ENCODE data around the gene SLC38A2.

Gene SLC38A2

DNA sequence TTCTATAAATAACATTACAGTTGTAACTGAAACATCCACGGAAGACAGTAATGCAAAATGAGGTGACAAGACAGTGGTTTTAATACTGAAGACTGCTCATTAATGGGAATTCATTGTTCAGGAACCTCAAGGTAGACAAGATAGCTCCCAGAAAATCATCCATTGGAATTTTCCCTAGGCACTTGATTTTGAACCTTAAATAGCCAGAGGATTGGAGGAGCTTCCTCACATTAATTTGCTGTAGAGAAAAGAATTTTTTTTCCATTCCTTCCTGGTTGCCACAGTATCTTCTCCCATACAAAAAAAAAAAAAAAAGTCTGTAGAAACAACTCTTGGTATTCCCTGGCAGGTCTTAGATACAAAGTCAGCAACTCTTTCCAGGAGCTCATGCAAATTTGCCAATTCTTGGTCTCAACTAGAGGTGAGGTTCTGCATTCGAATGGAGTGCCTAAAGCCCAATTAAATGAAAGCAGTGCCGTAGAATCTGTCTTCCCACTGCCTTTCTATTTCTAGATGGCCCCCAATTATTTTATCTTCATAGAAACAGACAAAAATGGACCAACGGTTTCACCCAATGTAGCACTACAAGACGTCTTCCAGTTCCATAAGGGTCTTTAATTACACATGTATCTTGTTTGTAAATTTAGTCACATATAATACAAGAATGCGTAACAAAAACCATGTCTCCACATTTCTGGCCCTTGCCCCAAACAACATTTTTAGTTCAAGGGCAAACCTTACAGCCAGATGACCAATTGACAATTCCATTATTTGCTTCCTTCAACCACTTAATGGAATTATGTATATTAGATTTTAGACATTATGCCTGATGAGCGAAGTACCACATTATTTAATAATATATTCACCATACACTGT is 13.5 kb downstream of the SLC38A2 start:
- H3K9ac ChIP-seq (ENCODE audit: low read length), result no peak overlapping the region
- H3K27ac ChIP-seq (ENCODE audit: low read depth, low read length), result no peak overlapping the region
- no peaks in the 10 kb centered on the region for H3K4me1 ChIP-seq (ENCODE audit: insufficient read depth, low read length)
- no peak overlapping the region for H3K4me3 ChIP-seq (ENCODE audit: low read depth in 1 of 2, low read length in 2 of 2)
- H3K27me3 ChIP-seq (ENCODE audit: control insufficient read depth in 1 of 2, insufficient read depth in 2 of 2, low read length in 2 of 2), result no peaks in the 10 kb centered on the region
- no peaks in the 10 kb centered on the region for H3K9me3 ChIP-seq (ENCODE audit: low read length)
- H3K36me3 ChIP-seq (ENCODE audit: insufficient read depth, low read length), result peaks cover 47% of the 10 kb centered on the region

DNA sequence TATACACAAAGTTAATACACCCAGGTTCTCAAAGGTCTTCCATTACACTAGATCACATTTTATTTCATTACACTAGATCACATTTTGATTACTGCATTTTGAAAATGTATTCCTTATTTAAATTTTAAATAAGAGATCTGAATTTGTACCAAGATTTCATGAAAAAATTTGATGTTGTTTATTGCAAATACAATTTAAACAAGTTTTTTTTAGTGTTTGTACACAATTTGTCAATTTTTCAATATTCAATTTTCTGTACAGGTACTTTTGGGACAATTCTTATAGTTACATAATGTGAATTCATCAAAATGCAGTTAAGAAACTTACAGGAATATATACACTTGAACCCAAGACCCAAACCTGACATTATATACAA is 14.3 kb downstream of the SLC38A2 start:
- no peak overlapping the region for H3K4me3 ChIP-seq (ENCODE audit: low read depth in 1 of 2, low read length in 2 of 2)
- no peaks in the 10 kb centered on the region for H3K9me3 ChIP-seq (ENCODE audit: low read length)
- H3K27me3 ChIP-seq (ENCODE audit: control insufficient read depth in 1 of 2, insufficient read depth in 2 of 2, low read length in 2 of 2), result no peaks in the 10 kb centered on the region
- no peaks in the 10 kb centered on the region for H3K4me1 ChIP-seq (ENCODE audit: insufficient read depth, low read length)
- H3K36me3 ChIP-seq (ENCODE audit: insufficient read depth, low read length), result peaks cover 40% of the 10 kb centered on the region
- no peak overlapping the region for H3K27ac ChIP-seq (ENCODE audit: low read depth, low read length)
- H3K9ac ChIP-seq (ENCODE audit: low read length), result no peak overlapping the region

DNA sequence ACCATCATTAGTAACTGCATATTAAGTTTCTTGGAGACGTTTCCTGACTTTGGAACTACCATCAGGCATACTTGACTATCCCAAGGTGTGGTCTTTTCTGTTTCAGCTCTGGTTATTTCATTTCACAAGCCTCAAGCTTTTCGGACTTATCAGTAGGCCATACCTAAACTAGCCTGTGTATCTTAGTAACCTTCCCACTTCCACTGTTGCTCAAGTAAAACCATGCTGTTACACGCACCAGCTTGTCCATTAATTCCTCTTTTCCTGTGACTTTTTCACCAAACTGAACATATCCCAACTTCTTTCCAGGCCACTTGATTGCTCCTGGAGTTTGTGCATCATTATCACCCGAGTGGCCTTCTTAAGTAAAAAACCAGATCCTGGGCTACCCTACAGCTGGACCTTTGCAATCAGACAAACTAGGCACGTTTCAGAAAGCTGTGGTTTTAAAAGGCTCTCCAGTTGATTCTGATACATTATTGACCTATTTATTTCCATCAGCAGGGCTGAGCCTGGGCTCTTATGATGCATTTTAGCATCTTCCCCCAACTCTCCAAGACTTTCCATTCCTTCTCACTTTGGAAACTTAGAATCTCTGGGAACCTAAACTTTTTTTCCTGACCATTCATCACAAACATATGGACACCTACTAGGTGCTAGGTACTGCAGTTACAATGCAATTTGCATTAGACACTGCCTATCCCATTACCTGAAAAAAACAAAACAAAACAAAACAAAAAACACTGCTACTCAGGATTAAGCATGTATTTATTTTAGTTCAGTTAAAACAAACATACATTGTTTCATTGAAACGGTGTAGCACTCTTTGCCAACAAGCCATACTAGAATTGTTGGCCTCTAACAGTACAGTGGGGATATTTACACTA is 14.9 kb downstream of the SLC38A2 start:
- Histone ChIP-seq H3K4me3 (ENCODE audit: low read depth in 1 of 2, low read length in 2 of 2) (no peak overlapping the region), H3K4me1 (ENCODE audit: insufficient read depth, low read length) (no peaks in the 10 kb centered on the region), H3K9ac (ENCODE audit: low read length) (no peak overlapping the region), H3K9me3 (ENCODE audit: low read length) (no peaks in the 10 kb centered on the region), H3K27ac (ENCODE audit: low read depth, low read length) (no peak overlapping the region), H3K36me3 (ENCODE audit: insufficient read depth, low read length) (peaks cover 33% of the 10 kb centered on the region), H3K27me3 (ENCODE audit: control insufficient read depth in 1 of 2, insufficient read depth in 2 of 2, low read length in 2 of 2) (no peaks in the 10 kb centered on the region)

DNA sequence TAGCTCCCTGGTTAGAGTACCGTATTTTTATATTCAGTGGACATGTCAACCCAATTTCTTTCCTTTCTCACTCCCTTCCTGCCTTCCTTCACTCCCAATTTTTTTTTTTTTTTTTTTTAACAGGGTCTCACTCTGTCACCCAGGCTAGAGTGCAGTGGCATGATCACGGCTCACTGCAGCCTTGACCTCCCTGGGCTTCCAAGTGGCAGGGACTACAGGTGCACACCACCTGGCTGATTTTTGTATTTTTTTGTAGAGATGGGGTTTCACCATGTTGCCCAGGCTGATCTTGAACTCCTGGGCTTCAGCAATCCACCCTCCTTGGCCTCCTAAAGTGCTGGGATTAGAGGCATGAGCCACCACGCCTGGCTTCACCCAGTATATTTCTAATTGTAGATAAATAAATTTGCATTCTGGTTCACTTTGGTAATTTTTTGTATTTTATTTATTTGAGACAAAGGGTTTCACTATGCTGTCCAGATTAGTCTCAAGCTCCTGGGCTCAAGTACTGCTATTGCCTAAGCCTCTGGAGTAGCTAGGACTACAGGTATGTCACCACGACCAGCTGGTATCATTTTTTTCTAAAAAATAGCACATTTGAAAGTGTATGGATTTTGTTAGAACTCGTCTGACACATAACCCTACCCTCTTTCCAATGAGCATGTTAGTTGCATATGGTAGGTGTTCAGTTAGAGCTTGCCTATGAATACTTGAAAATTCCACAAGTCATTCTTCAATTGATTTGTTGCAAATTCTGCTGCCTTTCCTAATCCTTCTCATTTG is 15.7 kb downstream of the SLC38A2 start:
- H3K36me3 ChIP-seq (ENCODE audit: insufficient read depth, low read length), result peaks cover 25% of the 10 kb centered on the region
- H3K27ac ChIP-seq (ENCODE audit: low read depth, low read length), result no peak overlapping the region
- no peak overlapping the region for H3K4me3 ChIP-seq (ENCODE audit: low read depth in 1 of 2, low read length in 2 of 2)
- H3K9me3 ChIP-seq (ENCODE audit: low read length), result no peaks in the 10 kb centered on the region
- no peaks in the 10 kb centered on the region for H3K27me3 ChIP-seq (ENCODE audit: control insufficient read depth in 1 of 2, insufficient read depth in 2 of 2, low read length in 2 of 2)
- H3K4me1 ChIP-seq (ENCODE audit: insufficient read depth, low read length), result no peaks in the 10 kb centered on the region
- H3K9ac ChIP-seq (ENCODE audit: low read length), result no peak overlapping the region

DNA sequence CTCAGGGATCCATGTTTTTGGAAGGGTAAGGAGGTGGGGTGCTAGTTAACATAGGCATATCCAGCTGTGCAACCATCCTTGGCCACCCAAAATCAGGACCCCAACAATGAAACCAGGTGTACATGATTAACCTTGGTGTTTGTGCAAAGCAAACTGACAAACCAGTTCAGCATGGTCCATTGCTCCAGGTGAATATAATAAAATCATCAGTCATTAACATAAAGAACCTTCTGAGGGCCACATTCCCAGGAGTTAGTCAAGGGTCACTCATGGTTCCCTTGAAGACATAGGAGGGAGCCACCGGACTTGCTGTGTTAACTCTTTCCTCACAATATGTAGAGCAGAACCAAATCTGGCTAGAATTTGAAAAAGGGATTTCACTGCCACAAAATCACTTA is 17.8 kb downstream of the SLC38A2 start:
- Histone ChIP-seq H3K36me3 (ENCODE audit: insufficient read depth, low read length) (peaks cover 14% of the 10 kb centered on the region), H3K9ac (ENCODE audit: low read length) (no peak overlapping the region), H3K27me3 (ENCODE audit: control insufficient read depth in 1 of 2, insufficient read depth in 2 of 2, low read length in 2 of 2) (no peaks in the 10 kb centered on the region), H3K27ac (ENCODE audit: low read depth, low read length) (no peak overlapping the region), H3K4me1 (ENCODE audit: insufficient read depth, low read length) (no peaks in the 10 kb centered on the region), H3K9me3 (ENCODE audit: low read length) (no peaks in the 10 kb centered on the region), H3K4me3 (ENCODE audit: low read depth in 1 of 2, low read length in 2 of 2) (no peak overlapping the region)

DNA sequence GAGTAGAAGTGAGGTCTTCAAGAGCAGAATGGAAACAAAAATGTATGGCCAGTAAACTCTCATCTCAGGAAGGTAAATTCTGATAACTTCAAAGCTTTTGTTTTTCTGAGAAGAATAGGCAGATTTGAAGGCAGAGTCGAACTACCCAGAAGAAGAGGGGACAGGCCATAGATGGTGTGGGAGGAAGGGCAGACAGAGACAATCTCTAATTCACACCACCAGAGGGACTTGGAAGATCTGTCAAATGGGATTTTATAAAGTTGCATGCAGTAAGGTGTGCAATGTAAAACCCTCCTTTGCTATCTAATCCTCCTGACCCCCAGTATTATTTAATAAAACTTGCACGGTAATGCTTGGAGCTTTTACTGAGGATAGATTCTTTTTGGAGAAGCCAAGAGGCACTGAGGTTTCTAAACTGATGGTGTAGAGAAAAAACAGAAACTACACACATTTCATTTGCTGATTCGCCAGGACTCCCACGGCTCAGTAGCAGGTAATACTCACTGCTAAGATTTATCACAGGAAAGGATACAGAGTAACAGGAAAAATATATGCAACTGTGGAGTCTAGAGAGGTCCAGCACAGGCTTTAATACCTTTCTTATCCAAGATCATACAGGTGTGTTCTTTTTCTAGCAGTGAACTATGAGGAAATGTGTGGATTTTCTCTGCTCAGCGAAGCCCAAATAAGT is 18.3 kb downstream of the SLC38A2 start:
- H3K27me3 ChIP-seq (ENCODE audit: control insufficient read depth in 1 of 2, insufficient read depth in 2 of 2, low read length in 2 of 2), result no peaks in the 10 kb centered on the region
- H3K9me3 ChIP-seq (ENCODE audit: low read length), result no peaks in the 10 kb centered on the region
- no peaks in the 10 kb centered on the region for H3K4me1 ChIP-seq (ENCODE audit: insufficient read depth, low read length)
- no peak overlapping the region for H3K9ac ChIP-seq (ENCODE audit: low read length)
- H3K36me3 ChIP-seq (ENCODE audit: insufficient read depth, low read length), result peaks cover 9% of the 10 kb centered on the region
- H3K27ac ChIP-seq (ENCODE audit: low read depth, low read length), result no peak overlapping the region
- H3K4me3 ChIP-seq (ENCODE audit: low read depth in 1 of 2, low read length in 2 of 2), result no peak overlapping the region

DNA sequence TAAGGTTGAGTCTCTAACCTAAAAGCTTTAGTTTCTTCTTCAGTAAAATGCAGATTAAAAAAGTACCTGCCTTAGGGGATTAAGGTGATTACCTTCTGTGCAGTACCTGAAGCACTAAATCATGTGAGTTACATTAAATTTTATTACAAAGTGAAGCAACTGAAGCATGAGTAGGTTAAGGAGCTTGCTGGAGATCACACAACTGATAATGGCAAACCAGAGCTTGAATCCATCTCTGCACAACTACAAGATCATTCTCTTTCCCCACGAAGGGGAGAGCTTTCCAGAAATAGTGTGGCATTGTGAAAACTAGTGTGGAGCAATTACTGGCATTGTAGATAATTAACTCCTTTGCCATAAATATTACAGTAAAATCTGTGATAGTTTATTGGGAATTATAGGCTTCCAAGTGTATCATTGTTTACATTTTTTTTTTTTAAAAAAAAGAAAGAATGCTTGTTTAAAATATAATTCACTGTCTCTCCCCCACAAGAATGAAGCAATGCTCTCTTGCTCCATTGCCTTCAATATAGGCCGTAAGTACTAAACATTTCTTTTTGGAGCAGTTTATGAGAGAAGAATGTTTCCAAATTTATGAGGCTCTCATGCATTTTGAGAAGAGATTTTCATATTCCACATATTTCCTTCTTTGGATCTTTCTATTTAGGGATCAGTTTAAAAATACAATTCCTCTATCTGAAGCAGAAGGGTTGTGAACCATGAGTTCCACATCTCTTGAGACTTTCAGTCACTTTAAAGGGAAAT is 20.5 kb downstream of the SLC38A2 start:
- no peak overlapping the region for H3K4me3 ChIP-seq (ENCODE audit: low read depth in 1 of 2, low read length in 2 of 2)
- no peaks in the 10 kb centered on the region for H3K4me1 ChIP-seq (ENCODE audit: insufficient read depth, low read length)
- H3K27ac ChIP-seq (ENCODE audit: low read depth, low read length), result no peak overlapping the region
- no peaks in the 10 kb centered on the region for H3K36me3 ChIP-seq (ENCODE audit: insufficient read depth, low read length)
- H3K9ac ChIP-seq (ENCODE audit: low read length), result no peak overlapping the region
- H3K27me3 ChIP-seq (ENCODE audit: control insufficient read depth in 1 of 2, insufficient read depth in 2 of 2, low read length in 2 of 2), result no peaks in the 10 kb centered on the region
- no peaks in the 10 kb centered on the region for H3K9me3 ChIP-seq (ENCODE audit: low read length)

DNA sequence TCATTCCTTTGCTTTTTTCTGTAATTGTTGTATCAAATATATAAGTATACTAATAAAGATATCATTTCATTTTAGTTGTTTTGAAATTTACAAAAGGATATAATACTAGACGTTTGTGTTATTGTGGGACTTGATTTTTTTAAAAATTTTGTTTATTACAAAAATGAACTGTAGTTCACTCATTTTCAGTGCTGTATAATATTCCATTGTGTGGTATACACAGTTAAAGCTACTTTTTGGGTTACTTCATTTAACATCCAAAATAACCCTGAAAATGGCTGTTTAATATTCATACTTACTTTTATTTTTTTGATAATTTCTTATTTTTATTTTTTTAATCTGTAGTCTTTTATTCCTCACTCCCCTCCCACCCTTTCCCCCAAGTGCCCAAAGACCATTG is 21.4 kb downstream of the SLC38A2 start:
- H3K27ac ChIP-seq (ENCODE audit: low read depth, low read length), result no peak overlapping the region
- H3K36me3 ChIP-seq (ENCODE audit: insufficient read depth, low read length), result no peaks in the 10 kb centered on the region
- H3K9me3 ChIP-seq (ENCODE audit: low read length), result no peaks in the 10 kb centered on the region
- no peak overlapping the region for H3K9ac ChIP-seq (ENCODE audit: low read length)
- H3K27me3 ChIP-seq (ENCODE audit: control insufficient read depth in 1 of 2, insufficient read depth in 2 of 2, low read length in 2 of 2), result no peaks in the 10 kb centered on the region
- H3K4me1 ChIP-seq (ENCODE audit: insufficient read depth, low read length), result no peaks in the 10 kb centered on the region
- H3K4me3 ChIP-seq (ENCODE audit: low read depth in 1 of 2, low read length in 2 of 2), result no peak overlapping the region

DNA sequence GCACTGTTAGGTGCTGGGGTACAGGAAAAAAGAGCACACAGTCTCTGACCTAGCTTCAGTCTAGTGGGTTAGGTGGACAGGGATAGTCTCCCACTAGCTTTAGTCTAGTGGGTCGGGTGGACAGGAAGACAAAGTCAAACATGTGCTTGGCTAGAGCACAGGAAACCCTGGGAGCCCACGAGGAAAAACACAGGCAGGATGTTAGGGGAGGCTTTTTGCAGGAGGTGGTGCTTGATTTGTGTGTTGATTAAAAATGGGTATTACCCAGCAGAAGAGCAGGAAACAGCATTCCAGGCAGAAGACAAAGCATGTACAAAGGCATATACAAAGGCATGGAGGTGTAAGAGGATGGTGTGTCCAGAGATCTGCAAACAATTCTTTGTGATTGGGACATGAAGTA is 23.3 kb downstream of the SLC38A2 start:
- Histone ChIP-seq H3K9me3 (ENCODE audit: low read length) (no peaks in the 10 kb centered on the region), H3K27ac (ENCODE audit: low read depth, low read length) (no peak overlapping the region), H3K36me3 (ENCODE audit: insufficient read depth, low read length) (no peaks in the 10 kb centered on the region), H3K27me3 (ENCODE audit: control insufficient read depth in 1 of 2, insufficient read depth in 2 of 2, low read length in 2 of 2) (no peaks in the 10 kb centered on the region), H3K4me3 (ENCODE audit: low read depth in 1 of 2, low read length in 2 of 2) (no peak overlapping the region), H3K9ac (ENCODE audit: low read length) (no peak overlapping the region), H3K4me1 (ENCODE audit: insufficient read depth, low read length) (no peaks in the 10 kb centered on the region)

DNA sequence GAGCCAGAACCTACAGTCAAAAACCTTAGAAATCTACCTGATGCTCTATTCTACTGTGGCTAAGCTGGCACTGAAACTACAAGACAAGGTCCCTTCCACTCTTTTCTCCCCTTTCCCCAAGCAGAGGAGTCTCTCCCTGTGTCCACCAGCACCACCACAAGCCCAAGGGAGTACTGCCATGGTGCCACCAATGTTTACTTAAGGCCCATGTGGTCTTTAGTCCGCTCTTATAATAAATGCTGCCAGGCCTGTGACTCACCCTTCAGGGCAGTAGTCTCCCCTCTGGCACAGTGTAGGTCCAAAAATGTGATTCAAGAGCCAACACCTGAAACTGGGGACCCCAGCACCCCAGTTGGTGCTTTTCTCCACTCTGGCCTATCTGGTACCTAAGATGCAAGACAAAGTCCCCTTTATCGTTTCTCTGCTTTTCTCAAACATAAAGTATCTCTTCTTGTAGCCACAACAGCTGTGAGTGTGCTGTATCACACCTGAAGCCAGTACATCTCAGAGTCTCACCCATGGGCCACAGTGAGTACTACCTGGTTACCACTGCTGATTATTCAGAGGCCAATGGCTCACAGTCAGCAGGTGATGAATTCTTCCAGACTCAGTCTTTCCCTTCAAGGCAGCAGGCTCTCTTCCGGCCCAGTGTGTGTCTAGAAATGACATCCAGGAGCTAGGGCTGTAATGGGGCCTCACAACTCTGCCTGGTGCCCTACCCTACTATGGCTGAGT is 29.3 kb downstream of the SLC38A2 start:
- peaks cover 3% of the 10 kb centered on the region for H3K4me1 ChIP-seq (ENCODE audit: insufficient read depth, low read length)
- H3K36me3 ChIP-seq (ENCODE audit: insufficient read depth, low read length), result no peaks in the 10 kb centered on the region
- H3K9me3 ChIP-seq (ENCODE audit: low read length), result no peaks in the 10 kb centered on the region
- H3K27ac ChIP-seq (ENCODE audit: low read depth, low read length), result no peak overlapping the region
- no peaks in the 10 kb centered on the region for H3K27me3 ChIP-seq (ENCODE audit: control insufficient read depth in 1 of 2, insufficient read depth in 2 of 2, low read length in 2 of 2)
- no peak overlapping the region for H3K4me3 ChIP-seq (ENCODE audit: low read depth in 1 of 2, low read length in 2 of 2)
- H3K9ac ChIP-seq (ENCODE audit: low read length), result no peak overlapping the region

Measured in muscle layer of colon (tissue), 2 donors.